Parathyroid adenoma (tissue), 2 donors: ENCODE measurements around the gene FAAP100.

Source experiments
- H2AFZ ChIP-seq: fragments of 300-600 bp; sonication (generic); one replicate; pipeline ENCODE4 v1.7.0; 2017; ENCODE audit warnings: antibody characterized with exemption, mild to moderate bottlenecking
- H3K27ac ChIP-seq: fragments of 300-600 bp; sonication (generic); one replicate; pipeline ENCODE4 v1.7.0; 2017
- H3K27me3 ChIP-seq: fragments of 300-600 bp; sonication (generic); one replicate; pipeline ENCODE4 v1.7.0; 2017; ENCODE audit warnings: low read length; ENCODE audit not compliant: control insufficient read depth, insufficient read depth
- H3K36me3 ChIP-seq: fragments of 300-600 bp; sonication (generic); one replicate; pipeline ENCODE4 v1.7.0; 2017; ENCODE audit warnings: low read length; ENCODE audit not compliant: control insufficient read depth, insufficient read depth
- H3K4me1 ChIP-seq: fragments of 300-600 bp; sonication (generic); one replicate; pipeline ENCODE4 v1.7.0; 2017; ENCODE audit warnings: control low read depth
- H3K4me2 ChIP-seq: fragments of 300-600 bp; sonication (generic); one replicate; pipeline ENCODE4 v1.7.0; 2017; ENCODE audit warnings: low read length
- H3K4me3 ChIP-seq: fragments of 300-600 bp; sonication (generic); one replicate; pipeline ENCODE4 v1.7.0; 2017; ENCODE audit warnings: low read depth, low read length
- H3K79me2 ChIP-seq: fragments of 300-600 bp; sonication (generic); one replicate; pipeline ENCODE4 v1.7.0; 2017; ENCODE audit warnings: control low read depth
- H3K9ac ChIP-seq: fragments of 300-600 bp; sonication (generic); one replicate; pipeline ENCODE4 v1.7.0; 2017; ENCODE audit warnings: mild to moderate bottlenecking
- H3K9me3 ChIP-seq: fragments of 300-600 bp; sonication (generic); one replicate; pipeline ENCODE4 v1.7.0; 2017; ENCODE audit warnings: low read length; ENCODE audit not compliant: control insufficient read depth
- CTCF ChIP-seq: fragments of 300-600 bp; sonication (generic); IDR thresholded peaks from one replicate; pipeline ENCODE4 v1.7.0; 2017; ENCODE audit warnings: antibody characterized with exemption, mild to moderate bottlenecking
- donor health status: primary hyperparathyroidism.

The FAAP100 gene

GRCh38 chr17:81514739-81515529 lies 37.2 kb downstream of the FAAP100 start:
- Histone ChIP-seq H3K4me2 (peak overlapping the region; percentile 99), H3K27ac (peak overlapping the region; percentile 100), H3K4me3 (peak overlapping the region; percentile 89), H3K4me1 (peaks cover 11% of the 10 kb centered on the region), H2AFZ (peak overlapping the region; percentile 72), H3K9me3 (no peaks in the 10 kb centered on the region), H3K9ac (peak overlapping the region; percentile 99), H3K27me3 (no peaks in the 10 kb centered on the region), H3K36me3 (no peaks in the 10 kb centered on the region), H3K79me2 (peaks cover 11% of the 10 kb centered on the region)
- TF ChIP-seq CTCF: no peak

- H3K27me3 ChIP-seq: no peaks in the 10 kb centered on the region
- no peak for TF ChIP-seq CTCF
- peaks cover 11% of the 10 kb centered on the region for H3K4me1 ChIP-seq
- H3K27ac ChIP-seq: peak overlapping the region; percentile 100
- peaks cover 11% of the 10 kb centered on the region for H3K79me2 ChIP-seq
- peak overlapping the region; percentile 67 for H2AFZ ChIP-seq
- peak overlapping the region; percentile 99 for H3K9ac ChIP-seq
- no peaks in the 10 kb centered on the region for H3K36me3 ChIP-seq
- H3K4me3 ChIP-seq: peak overlapping the region; percentile 87
- H3K9me3 ChIP-seq: no peaks in the 10 kb centered on the region
- peak overlapping the region; percentile 99 for H3K4me2 ChIP-seq
These were observed 37.7 kb downstream of the FAAP100 start for GRCh38 chr17:81514489-81514738.

GRCh38 chr17:81513753-81514488 lies 38.2 kb downstream of the FAAP100 start:
- Histone ChIP-seq H3K4me2 (peak overlapping the region; percentile 99), H3K79me2 (peaks cover 11% of the 10 kb centered on the region), H3K9ac (peak overlapping the region; percentile 99), H3K36me3 (no peaks in the 10 kb centered on the region), H3K27ac (peak overlapping the region; percentile 100), H3K9me3 (no peaks in the 10 kb centered on the region), H2AFZ (peak overlapping the region; percentile 67), H3K4me3 (peak overlapping the region; percentile 87), H3K27me3 (no peaks in the 10 kb centered on the region), H3K4me1 (peaks cover 11% of the 10 kb centered on the region)
- TF ChIP-seq CTCF: no peak

GRCh38 chr17:81513372-81513752 lies 38.8 kb downstream of the FAAP100 start:
- Histone ChIP-seq H3K27me3 (no peaks in the 10 kb centered on the region), H3K9ac (peak overlapping the region; percentile 99), H3K27ac (peak overlapping the region; percentile 100), H3K4me3 (peak overlapping the region; percentile 87), H3K9me3 (no peaks in the 10 kb centered on the region), H2AFZ (peak overlapping the region; percentile 67), H3K4me2 (peak overlapping the region; percentile 99), H3K79me2 (peaks cover 11% of the 10 kb centered on the region), H3K4me1 (peaks cover 11% of the 10 kb centered on the region), H3K36me3 (no peaks in the 10 kb centered on the region)
- TF ChIP-seq CTCF: no peak
